Measurements from ENCODE around the gene TMEM200A. TPM values are rescaled to one million over a fixed set of nuclear protein-coding genes. Genes with fewer than 3 reads are reported as not detected.
"Not testable (repeated sequence)": the region's sequence is repeated elsewhere in the genome, so short reads cannot be mapped to it uniquely, and the experiment has no call there.

The TMEM200A gene
- total RNA-seq, 4 donors from 2014 or later: 5.3 to 11.8 (median 8.1) TPM

DNA sequence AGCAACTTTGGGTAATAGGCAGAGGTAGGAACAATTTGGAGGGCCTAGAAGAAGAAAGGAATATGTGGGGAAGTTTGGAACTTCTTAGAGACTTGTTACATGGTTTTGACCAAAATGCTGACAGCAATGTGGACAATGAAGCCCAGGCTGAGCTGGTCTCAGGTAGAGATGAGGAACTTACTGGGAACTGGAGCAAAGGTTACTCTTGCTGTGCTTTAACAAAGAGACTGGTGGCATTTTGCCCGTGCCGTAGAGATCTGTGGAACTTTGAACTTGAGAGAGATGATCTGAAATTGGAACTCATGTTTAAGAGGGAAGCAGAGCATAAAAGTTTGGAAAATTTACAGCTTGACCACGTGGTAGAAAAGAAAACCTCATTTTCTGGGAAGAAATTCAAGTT is 28.3 kb upstream of the TMEM200A start:
- H3K27me3 ChIP-seq: no peaks in the 10 kb centered on the region
- H3K4me1 ChIP-seq: no peaks in the 10 kb centered on the region
- TF ChIP-seq EP300 (IDR thresholded peaks at IDR 0.05) (no peak), POLR2A (IDR thresholded peaks at IDR 0.05) (no peak)
- TF ChIP-seq, protein P1, sequence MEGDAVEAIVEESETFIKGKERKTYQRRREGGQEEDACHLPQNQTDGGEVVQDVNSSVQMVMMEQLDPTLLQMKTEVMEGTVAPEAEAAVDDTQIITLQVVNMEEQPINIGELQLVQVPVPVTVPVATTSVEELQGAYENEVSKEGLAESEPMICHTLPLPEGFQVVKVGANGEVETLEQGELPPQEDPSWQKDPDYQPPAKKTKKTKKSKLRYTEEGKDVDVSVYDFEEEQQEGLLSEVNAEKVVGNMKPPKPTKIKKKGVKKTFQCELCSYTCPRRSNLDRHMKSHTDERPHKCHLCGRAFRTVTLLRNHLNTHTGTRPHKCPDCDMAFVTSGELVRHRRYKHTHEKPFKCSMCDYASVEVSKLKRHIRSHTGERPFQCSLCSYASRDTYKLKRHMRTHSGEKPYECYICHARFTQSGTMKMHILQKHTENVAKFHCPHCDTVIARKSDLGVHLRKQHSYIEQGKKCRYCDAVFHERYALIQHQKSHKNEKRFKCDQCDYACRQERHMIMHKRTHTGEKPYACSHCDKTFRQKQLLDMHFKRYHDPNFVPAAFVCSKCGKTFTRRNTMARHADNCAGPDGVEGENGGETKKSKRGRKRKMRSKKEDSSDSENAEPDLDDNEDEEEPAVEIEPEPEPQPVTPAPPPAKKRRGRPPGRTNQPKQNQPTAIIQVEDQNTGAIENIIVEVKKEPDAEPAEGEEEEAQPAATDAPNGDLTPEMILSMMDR (IDR thresholded peaks at IDR 0.05): no peak
- no peaks in the 10 kb centered on the region for H3K9me3 ChIP-seq
- H3K36me3 ChIP-seq: no peaks in the 10 kb centered on the region
- 56 to 57% methylated on average over 3 of the region's 3 CpGs for WGBS, 2 donors
- H3K4me3 ChIP-seq: no peak overlapping the region
- H3K27ac ChIP-seq: no peak overlapping the region
- DNase-seq (ENCODE audit: low spot score in 2 of 2): no peak

DNA sequence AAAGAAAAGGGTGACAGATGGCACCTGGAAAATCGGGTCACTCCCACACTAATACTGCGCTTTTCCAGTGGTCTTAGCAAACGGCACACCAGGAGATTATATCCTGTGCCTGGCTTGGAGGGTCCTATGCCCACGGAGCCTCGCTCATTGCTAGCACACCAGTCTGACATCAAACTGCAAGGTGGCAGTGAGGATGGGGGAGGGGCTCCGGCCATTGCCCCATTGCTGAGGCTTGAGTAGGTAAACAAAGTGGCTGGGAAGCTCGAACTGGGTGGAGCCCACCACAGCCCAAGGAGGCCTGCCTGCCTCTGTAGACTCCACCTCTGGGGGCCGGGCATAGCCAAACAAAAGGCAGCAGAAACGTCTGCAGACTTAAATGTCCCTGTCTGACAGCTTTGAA is 19.5 kb upstream of the TMEM200A start:
- not testable (repeated sequence) for H3K27me3 ChIP-seq; DNase-seq (ENCODE audit: low spot score in 2 of 2); H3K36me3 ChIP-seq; H3K27ac ChIP-seq; H3K4me3 ChIP-seq; H3K4me1 ChIP-seq; H3K9me3 ChIP-seq
- WGBS, 2 donors: 85 to 88% methylated on average over 9 of the region's 9 CpGs

DNA sequence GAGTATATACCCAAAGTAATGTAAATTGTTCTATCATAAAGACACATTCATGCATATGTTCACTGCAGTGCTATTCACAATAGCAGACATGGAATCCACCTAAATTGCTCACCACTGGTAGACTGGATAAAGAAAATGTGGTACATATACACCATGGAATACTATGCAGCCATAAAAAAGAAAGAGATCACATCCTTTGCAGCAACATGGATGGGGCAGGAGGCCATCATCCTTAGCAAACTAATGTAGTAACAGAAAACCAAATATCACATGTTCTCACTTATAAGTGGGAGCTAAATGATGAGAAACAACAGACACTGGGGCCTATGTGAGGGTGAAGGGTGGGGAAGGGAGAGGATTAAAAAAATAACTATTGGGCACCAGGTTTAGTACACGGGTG is 11.5 kb upstream of the TMEM200A start:
- H3K4me1 ChIP-seq: no peaks in the 10 kb centered on the region
- H3K27me3 ChIP-seq: no peaks in the 10 kb centered on the region
- no peak for DNase-seq (ENCODE audit: low spot score in 2 of 2)
- no peaks in the 10 kb centered on the region for H3K36me3 ChIP-seq
- TF ChIP-seq, protein P1 (IDR thresholded peaks at IDR 0.05): no peak
- TF ChIP-seq POLR2A (IDR thresholded peaks at IDR 0.05) (no peak), EP300 (IDR thresholded peaks at IDR 0.05) (no peak)
- H3K9me3 ChIP-seq: no peaks in the 10 kb centered on the region
- 86 to 93% methylated on average over 1 of the region's 1 CpG for WGBS, 2 donors
- H3K4me3 ChIP-seq: no peak overlapping the region
- H3K27ac ChIP-seq: no peak overlapping the region

DNA sequence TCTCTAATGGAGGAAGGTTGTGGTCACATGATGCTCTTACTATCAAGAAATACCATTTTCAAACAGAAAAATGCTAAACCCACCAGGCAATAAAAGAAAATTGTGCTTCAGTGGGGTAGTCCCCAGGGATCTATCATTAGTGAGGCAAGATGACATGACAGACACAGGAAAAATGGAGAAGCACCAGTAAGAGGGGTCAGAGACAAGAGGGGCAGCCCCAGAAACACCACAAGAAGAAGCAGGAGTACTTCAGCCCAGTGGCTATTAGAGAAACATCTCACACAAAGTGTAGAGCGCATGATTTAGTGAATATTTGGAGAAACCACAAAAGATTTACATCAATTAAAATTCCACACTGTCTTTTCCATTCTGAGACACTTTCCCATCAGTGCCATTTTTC is 10.2 kb upstream of the TMEM200A start:
- H3K27ac ChIP-seq: no peak overlapping the region
- H3K36me3 ChIP-seq: no peaks in the 10 kb centered on the region
- H3K9me3 ChIP-seq: no peaks in the 10 kb centered on the region
- no peaks in the 10 kb centered on the region for H3K27me3 ChIP-seq
- WGBS, 2 donors: 89 to 96% methylated on average over 1 of the region's 1 CpG
- TF ChIP-seq, protein P1 (IDR thresholded peaks at IDR 0.05): no peak
- no peak for TF ChIP-seq POLR2A (IDR thresholded peaks at IDR 0.05)
- H3K4me3 ChIP-seq: no peak overlapping the region
- no peaks in the 10 kb centered on the region for H3K4me1 ChIP-seq
- DNase-seq (ENCODE audit: low spot score in 2 of 2): no peak

DNA sequence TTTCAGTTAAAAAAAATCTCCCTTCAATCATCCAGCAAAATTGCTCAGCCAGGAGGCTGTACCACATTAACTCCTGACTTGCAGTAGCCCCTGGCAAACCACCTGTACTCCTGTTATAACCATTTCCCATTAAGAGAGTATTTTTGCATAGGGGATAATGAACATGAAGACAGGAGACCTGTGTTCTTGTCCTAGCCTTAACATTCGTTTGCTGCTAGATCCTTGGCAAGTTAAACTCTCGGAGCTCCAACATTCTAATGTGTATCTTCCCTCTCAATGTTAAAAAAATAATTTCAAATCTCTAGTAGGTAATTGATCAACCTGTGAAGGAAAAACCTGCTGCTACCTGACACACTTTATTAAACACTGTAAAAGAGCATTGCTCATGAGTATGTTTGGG is 8.4 kb upstream of the TMEM200A start:
- Histone ChIP-seq H3K27me3 (no peaks in the 10 kb centered on the region), H3K4me1 (no peaks in the 10 kb centered on the region), H3K27ac (no peak overlapping the region), H3K4me3 (no peak overlapping the region), H3K9me3 (no peaks in the 10 kb centered on the region), H3K36me3 (no peaks in the 10 kb centered on the region)
- WGBS, 2 donors: 46 to 50% methylated on average over 2 of the region's 2 CpGs
- no peak for TF ChIP-seq POLR2A (IDR thresholded peaks at IDR 0.05)
- TF ChIP-seq, protein P1 (IDR thresholded peaks at IDR 0.05): no peak
- no peak for TF ChIP-seq EP300 (IDR thresholded peaks at IDR 0.05)
- no peak for DNase-seq (ENCODE audit: low spot score in 2 of 2)

DNA sequence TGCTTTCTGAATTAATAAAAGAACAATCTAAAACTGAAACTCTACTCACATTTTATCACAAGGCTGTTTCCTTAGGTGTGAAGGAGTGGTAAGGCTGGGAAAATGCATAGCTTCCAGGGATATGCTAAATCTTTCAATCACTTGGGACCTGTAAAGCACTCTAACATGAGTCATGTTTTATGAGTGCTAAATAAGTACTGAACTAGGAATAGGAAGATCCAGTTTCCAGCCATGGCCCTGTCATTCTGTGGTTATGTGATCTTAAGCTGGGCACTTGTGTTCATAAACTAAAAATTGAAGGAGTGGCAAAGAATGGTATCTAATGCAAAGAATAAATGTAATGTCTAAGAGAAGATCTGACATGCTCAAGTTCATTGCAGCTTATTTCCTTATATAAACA is 6.1 kb upstream of the TMEM200A start:
- Histone ChIP-seq H3K4me3 (no peak overlapping the region), H3K9me3 (no peaks in the 10 kb centered on the region), H3K4me1 (no peaks in the 10 kb centered on the region), H3K27ac (no peak overlapping the region), H3K27me3 (no peaks in the 10 kb centered on the region), H3K36me3 (no peaks in the 10 kb centered on the region)
- TF ChIP-seq POLR2A (IDR thresholded peaks at IDR 0.05) (no peak), EP300 (IDR thresholded peaks at IDR 0.05) (no peak)
- TF ChIP-seq, protein P1 (IDR thresholded peaks at IDR 0.05): no peak
- no peak for DNase-seq (ENCODE audit: low spot score in 2 of 2)
